Measurements from ENCODE around the gene TBCCD1. TPM values are rescaled to one million over a fixed set of nuclear protein-coding genes. Genes with fewer than 3 reads are reported as not detected.
A peak's percentile ranks its signal among the peaks of the same experiment; 100 is the strongest.
"Not testable (repeated sequence)": the region's sequence is repeated elsewhere in the genome, so short reads cannot be mapped to it uniquely, and the experiment has no call there.

TBCCD1 gene
- total RNA-seq, 3 donors from 2014 or later: 12.1 to 14.4 (median 12.4) TPM

DNA sequence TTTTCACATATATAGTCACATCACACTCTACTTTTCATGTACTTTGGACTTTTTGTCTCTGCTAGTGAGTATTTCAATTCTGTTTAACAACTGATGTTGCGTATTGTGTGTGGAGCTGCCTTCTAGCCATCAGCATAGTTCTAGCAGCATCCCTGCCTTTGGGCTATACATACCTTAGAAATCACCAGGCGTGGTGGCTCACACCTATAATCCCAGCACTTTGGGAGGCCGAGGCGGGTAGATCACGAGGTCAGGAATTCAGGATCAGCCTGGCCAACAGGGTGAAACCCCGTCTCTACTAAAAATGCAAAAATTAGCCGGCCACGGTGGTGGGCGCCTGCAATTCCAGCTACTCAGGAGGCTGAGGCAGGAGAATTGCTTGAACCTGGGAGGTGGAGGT, 19.1 kb upstream of the TBCCD1 start:
- H3K27me3 Mint-ChIP-seq (ENCODE audit: low read depth); H3K9me3 Mint-ChIP-seq; H3K4me3 Mint-ChIP-seq; DNase-seq; ATAC-seq: not testable (repeated sequence)
- H3K36me3 Mint-ChIP-seq (ENCODE audit: insufficient read depth): peaks cover 45% of the 10 kb centered on the region
- H3K4me1 Mint-ChIP-seq (ENCODE audit: low read depth): peaks cover 24% of the 10 kb centered on the region

DNA sequence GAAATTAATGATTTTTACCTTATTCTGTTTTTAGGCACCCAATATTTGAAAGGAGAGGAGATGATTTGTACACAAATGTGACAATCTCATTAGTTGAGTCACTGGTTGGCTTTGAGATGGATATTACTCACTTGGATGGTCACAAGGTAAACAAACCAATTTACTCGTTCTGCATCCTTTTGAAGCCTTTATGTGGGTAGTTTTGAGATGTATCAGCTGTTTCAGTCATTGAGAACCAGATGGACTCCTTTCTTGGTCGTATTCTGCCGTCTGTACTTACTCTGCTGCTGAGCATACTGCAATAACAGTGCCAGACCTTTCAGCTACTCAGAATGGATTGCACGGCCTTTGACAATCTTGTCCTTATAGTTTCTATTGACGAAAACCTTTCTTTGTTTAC, 16.7 kb upstream of the TBCCD1 start:
- ATAC-seq (peak in 1 of 2 donors; percentile 48), DNase-seq (no peak)
- Mint-ChIP-seq H3K4me3 (no peak overlapping the region), H3K4me1 (ENCODE audit: low read depth) (peaks cover 8% of the 10 kb centered on the region), H3K9me3 (no peaks in the 10 kb centered on the region), H3K27me3 (ENCODE audit: low read depth) (no peaks in the 10 kb centered on the region), H3K36me3 (ENCODE audit: insufficient read depth) (peaks cover 60% of the 10 kb centered on the region)

DNA sequence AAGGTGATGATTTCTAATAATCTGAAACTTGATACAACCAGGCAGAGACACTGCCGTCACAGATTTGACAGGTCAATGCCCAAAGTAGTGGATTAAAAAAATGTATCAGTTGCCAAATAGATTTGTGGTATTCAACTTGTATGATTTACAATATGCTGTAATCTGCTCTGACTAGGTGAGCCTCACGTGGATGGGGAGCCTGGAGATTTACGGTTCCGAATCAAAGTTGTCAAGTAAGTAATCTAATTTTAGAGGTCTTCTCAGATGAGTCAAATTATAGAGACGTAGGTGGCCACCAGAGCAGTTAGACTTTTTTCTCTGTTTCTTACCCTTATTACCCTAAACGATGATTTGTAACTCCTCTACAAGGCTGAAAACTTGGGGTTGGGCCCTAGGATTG, 15.4 kb upstream of the TBCCD1 start:
- Mint-ChIP-seq H3K4me1 (ENCODE audit: low read depth) (peaks cover 2% of the 10 kb centered on the region), H3K27me3 (ENCODE audit: low read depth) (no peaks in the 10 kb centered on the region), H3K36me3 (ENCODE audit: insufficient read depth) (peaks cover 61% of the 10 kb centered on the region), H3K9me3 (no peaks in the 10 kb centered on the region), H3K4me3 (no peak overlapping the region)
- DNase-seq (no peak), ATAC-seq (no peak)

DNA sequence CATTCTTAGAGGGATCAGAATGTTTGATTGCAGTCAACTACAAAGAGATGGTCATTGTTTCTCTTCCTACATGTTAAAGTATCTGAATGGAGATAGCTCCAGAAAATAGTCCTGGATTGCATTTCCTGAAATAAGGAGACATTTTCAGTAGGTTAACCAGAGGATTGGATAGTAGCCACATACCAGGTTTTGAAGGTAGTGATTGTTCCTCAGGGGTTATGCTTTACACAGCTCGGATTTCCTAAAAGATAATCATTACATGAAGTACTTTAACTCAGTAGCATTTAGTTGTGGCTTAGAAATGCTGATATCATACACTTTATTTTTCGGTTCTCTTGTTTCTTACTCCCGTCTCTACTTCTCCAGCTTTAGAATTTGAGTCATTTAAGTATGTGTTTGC, 13.6 kb upstream of the TBCCD1 start:
- Mint-ChIP-seq H3K36me3 (ENCODE audit: insufficient read depth) (peaks cover 61% of the 10 kb centered on the region), H3K9me3 (no peaks in the 10 kb centered on the region), H3K27me3 (ENCODE audit: low read depth) (no peaks in the 10 kb centered on the region), H3K4me1 (ENCODE audit: low read depth) (peaks cover 6% of the 10 kb centered on the region), H3K4me3 (no peak overlapping the region)
- DNase-seq (no peak), ATAC-seq (no peak)

DNA sequence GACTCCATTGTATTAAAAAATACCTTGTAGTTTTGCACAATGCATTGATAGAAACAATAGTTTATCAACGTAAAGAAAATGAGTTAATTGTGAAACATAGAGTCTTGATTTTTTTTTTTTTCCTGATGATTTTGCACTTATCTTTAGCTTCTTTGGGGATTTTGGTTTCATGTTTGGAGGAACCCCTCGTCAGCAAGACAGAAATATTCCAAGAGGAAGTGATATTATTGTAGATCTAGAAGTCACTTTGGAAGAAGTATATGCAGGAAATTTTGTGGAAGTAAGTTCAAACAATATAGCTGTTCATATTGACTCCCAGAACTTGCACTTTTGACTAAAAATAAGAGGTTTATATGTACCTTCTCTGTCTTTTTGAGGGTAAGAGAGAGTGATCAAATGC, 10.4 kb upstream of the TBCCD1 start:
- H3K36me3 Mint-ChIP-seq (ENCODE audit: insufficient read depth): peaks cover 46% of the 10 kb centered on the region
- ATAC-seq (no peak), DNase-seq (no peak)
- no peaks in the 10 kb centered on the region for H3K27me3 Mint-ChIP-seq (ENCODE audit: low read depth)
- peaks cover 23% of the 10 kb centered on the region for H3K4me1 Mint-ChIP-seq (ENCODE audit: low read depth)
- H3K9me3 Mint-ChIP-seq: no peaks in the 10 kb centered on the region
- no peak overlapping the region for H3K4me3 Mint-ChIP-seq

DNA sequence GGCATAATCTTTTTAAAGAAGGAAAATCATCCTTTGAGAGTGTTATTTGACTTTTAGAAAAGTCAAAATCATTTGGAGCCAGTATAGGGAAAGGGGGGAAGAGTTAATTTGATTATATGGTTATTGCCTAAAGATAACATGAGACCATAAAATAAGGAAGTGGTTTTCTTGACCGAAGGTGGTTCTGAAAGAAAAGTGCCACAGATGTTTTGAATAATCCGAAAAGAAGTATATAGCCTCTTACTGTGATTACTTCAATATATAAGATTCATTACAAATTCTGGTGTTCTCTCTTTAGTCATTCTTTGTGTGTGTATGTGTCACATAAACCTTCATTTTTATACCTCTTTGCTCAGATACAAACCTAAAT, 4.5 kb upstream of the TBCCD1 start:
- DNase-seq (no peak), ATAC-seq (no peak)
- Mint-ChIP-seq H3K4me3 (peak overlapping the region; percentile 99), H3K36me3 (ENCODE audit: insufficient read depth) (peaks cover 20% of the 10 kb centered on the region), H3K4me1 (ENCODE audit: low read depth) (peaks cover 53% of the 10 kb centered on the region), H3K27me3 (ENCODE audit: low read depth) (no peaks in the 10 kb centered on the region), H3K9me3 (no peaks in the 10 kb centered on the region)

DNA sequence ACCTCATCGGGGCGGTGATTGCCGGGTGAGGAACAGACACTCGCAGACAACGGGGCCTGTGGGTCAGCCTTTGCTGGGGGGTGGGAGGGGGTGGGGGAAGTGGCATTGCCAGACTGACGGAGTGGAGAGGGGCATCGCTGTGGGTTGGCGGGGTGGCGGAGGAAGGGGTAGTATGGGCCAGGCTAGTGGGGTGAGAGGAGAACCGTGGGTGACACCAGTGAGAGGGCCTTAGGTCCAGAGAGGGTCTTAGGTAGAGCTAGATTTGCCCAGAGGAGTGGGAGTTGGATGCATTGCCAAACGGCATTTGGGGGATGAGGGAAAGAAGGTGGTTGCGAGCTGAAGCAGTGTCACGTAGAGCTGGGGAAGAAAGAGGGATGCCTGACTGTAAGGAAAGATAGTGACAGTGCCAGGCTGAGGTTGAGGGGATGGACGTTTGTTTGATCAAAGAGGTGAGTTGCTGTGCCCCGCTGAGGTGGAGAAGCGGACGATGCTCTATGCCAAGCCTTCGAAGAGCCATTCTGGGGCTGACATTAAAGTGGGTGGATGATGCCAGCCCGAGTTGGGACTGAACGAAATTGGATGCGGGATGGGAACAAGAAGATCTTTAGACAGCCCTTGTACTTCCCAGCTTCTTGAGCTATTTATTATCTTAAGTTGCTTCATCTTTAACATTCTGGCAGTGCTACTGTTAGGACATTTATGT, 4.0 kb upstream of the TBCCD1 start:
- no peaks in the 10 kb centered on the region for H3K27me3 Mint-ChIP-seq (ENCODE audit: low read depth)
- ATAC-seq (no peak), DNase-seq (no peak)
- peaks cover 17% of the 10 kb centered on the region for H3K36me3 Mint-ChIP-seq (ENCODE audit: insufficient read depth)
- H3K4me3 Mint-ChIP-seq: peak overlapping the region; percentile 99
- H3K4me1 Mint-ChIP-seq (ENCODE audit: low read depth): peaks cover 57% of the 10 kb centered on the region
- no peaks in the 10 kb centered on the region for H3K9me3 Mint-ChIP-seq

DNA sequence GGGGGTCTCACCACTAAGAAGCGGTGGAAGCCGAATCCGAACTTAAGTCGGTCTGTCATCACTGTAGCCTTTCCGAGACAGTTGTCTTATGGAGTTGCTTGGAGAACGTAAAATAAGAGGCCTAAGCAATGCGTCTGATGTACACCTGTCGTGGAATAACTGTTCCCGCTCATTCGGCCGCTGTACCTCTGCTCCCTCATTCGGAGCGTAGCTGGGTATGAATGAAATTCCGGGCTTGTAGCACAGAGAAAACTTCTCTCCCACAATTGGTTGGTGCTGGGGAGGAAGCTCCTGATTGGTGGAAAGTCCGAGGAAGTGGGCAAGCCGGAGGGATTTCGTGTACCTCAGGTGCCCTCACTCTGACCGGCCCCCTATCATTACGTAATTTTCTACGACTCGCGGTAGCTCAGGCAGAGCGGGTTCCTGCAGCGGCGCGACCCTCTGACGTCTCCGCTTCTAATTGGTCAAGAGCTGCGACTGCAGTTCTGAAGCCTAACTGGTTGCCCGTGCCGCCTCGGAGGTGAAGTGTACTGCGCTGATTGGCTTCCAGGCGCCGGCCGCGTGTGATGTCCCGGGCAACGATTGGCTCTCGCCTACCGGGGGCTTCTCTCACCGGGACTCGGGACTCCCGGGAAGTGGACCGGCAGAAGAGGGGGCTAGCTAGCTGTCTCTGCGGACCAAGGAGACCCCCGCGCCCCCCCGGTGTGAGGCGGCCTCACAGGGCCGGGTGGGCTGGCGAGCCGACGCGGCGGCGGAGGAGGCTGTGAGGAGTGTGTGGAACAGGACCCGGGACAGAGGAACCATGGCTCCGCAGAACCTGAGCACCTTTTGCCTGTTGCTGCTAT, 3.2 kb upstream of the TBCCD1 start, which contains the start of gene DNAJB11:
Gene DNAJB11, plus strand, starts transcription at position 625 of the 845 bp plus-strand sequence. Its CDS starts 178 bp downstream, at position 803.
- Mint-ChIP-seq H3K4me1 (ENCODE audit: low read depth) (peaks cover 58% of the 10 kb centered on the region), H3K36me3 (ENCODE audit: insufficient read depth) (peaks cover 14% of the 10 kb centered on the region), H3K27me3 (ENCODE audit: low read depth) (no peaks in the 10 kb centered on the region), H3K4me3 (peak within 1 kb of the TSS; percentile 99), H3K9me3 (no peaks in the 10 kb centered on the region)
- ATAC-seq (peak; percentile 85 to 88), DNase-seq (peak; percentile 97)

DNA sequence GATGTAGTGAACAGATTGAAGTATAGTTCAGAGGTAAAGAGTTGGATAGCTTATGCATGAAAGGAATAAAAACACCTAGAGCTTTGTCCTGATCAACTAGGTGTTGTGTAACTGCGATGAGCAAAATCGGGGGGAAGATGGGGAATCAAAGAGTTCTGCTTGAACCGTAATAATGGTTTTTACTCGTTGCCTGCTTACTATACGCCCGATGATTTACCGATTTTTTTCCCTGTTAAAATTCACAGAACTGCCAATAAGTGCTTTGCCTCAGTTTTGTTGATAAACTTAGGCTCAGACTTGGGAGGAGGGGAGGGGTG, 2.6 kb upstream of the TBCCD1 start:
- ATAC-seq: no peak
- Mint-ChIP-seq H3K4me1 (ENCODE audit: low read depth) (peaks cover 59% of the 10 kb centered on the region), H3K36me3 (ENCODE audit: insufficient read depth) (peaks cover 14% of the 10 kb centered on the region), H3K27me3 (ENCODE audit: low read depth) (no peaks in the 10 kb centered on the region), H3K4me3 (peak overlapping the region; percentile 99), H3K9me3 (no peaks in the 10 kb centered on the region)
- DNase-seq: no peak

DNA sequence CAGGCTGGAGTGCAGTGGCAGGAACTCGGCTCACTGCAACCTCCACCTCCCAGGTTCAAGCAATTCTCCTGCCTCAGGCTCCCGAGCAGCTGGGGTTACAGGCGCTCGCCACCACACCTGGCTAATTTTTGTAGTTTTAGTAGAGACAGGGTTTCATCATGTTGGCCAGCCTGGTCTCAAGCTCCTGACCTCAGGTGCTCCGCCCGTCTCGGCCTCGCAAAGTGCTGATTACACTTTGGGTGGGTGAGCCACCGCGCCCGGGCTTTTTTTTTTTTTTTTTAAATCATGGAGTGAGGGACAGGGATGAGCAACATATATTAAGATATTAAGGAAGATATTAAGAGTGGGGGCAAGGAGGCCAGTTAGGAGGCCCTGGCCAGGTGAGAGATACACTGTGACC, 2.2 kb upstream of the TBCCD1 start:
- Mint-ChIP-seq H3K4me3 (peak overlapping the region; percentile 99), H3K36me3 (ENCODE audit: insufficient read depth) (peaks cover 10% of the 10 kb centered on the region), H3K4me1 (ENCODE audit: low read depth) (peaks cover 59% of the 10 kb centered on the region)
- DNase-seq; H3K27me3 Mint-ChIP-seq (ENCODE audit: low read depth); H3K9me3 Mint-ChIP-seq; ATAC-seq: not testable (repeated sequence)

DNA sequence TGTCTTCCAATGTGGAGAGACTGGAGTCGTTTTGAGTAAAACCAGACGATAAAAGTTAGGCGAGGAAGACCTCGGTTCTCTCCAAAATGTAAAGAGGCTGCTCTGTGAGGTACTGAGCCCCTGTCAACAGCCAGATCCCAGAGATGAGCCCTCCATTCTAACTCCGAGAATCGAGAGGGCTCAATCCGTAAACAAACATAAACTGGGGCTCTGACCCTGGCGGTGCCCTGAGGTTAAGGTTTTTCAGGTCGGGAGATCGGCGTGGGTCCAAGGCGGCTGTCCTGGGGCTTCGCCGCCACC, 417 bp downstream of the TBCCD1 start:
- peak in 1 of 2 donors; percentile 0 for ATAC-seq
- no peak for DNase-seq
- peaks cover 10% of the 10 kb centered on the region for H3K36me3 Mint-ChIP-seq (ENCODE audit: insufficient read depth)
- no peaks in the 10 kb centered on the region for H3K27me3 Mint-ChIP-seq (ENCODE audit: low read depth)
- peaks cover 67% of the 10 kb centered on the region for H3K4me1 Mint-ChIP-seq (ENCODE audit: low read depth)
- H3K9me3 Mint-ChIP-seq: no peaks in the 10 kb centered on the region
- H3K4me3 Mint-ChIP-seq: peak overlapping the region; percentile 93

DNA sequence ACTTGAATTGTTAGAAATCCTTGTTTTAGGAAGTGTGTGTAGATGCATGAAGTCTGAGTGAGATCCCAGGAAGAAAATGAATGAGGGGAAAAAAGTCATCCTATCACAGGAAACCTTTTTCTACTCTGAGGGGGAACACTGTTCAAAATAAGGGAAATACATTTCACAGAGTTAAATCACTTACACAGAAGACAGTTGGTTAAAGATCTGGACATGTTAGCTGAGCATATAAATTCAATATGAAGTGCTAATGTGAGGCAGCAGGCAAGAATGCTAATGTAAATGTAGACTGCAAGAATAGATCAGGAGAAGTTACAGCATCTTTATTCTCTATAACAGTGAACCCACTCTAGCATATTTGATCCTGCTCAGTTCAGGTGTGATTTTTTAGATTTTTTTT, 2.6 kb downstream of the TBCCD1 start:
- peaks cover 16% of the 10 kb centered on the region for H3K36me3 Mint-ChIP-seq (ENCODE audit: insufficient read depth)
- peak overlapping the region; percentile 4 for H3K4me3 Mint-ChIP-seq
- ATAC-seq (no peak), DNase-seq (no peak)
- H3K4me1 Mint-ChIP-seq (ENCODE audit: low read depth): peaks cover 66% of the 10 kb centered on the region
- no peaks in the 10 kb centered on the region for H3K27me3 Mint-ChIP-seq (ENCODE audit: low read depth)
- H3K9me3 Mint-ChIP-seq: no peaks in the 10 kb centered on the region

DNA sequence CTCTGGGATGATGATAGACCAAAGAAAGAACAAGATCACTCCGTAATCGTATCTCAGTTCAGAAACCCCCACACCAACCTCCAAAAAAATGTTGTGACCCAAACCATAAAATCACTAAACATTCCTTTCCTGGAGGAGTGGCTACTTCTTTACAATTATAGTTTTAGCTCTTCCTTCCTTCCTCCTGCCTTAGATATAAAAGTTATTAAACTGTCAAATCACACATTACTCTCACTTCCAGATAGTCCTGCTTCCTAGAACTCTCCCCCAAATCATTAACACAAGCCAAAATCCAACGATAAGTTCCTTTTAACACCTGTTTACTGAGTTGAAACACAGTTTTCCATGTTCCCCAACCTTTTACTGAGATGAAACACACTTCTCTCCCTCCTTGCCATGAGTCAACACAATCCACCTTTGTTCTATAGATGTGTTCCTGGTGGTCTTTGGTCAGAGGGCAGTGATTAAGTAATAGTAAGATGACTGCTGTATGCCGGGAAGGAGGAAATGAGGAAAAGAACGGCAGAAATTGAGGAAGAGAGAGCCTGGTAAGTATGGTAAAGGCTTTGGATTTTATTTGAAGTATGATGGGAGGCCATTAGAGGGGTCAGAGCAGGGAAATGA, 14.6 kb downstream of the TBCCD1 start:
- Mint-ChIP-seq H3K4me3 (no peak overlapping the region), H3K27me3 (ENCODE audit: low read depth) (no peaks in the 10 kb centered on the region), H3K4me1 (ENCODE audit: low read depth) (peaks cover 3% of the 10 kb centered on the region), H3K9me3 (no peaks in the 10 kb centered on the region), H3K36me3 (ENCODE audit: insufficient read depth) (peaks cover 37% of the 10 kb centered on the region)
- ATAC-seq: no peak
- no peak for DNase-seq

DNA sequence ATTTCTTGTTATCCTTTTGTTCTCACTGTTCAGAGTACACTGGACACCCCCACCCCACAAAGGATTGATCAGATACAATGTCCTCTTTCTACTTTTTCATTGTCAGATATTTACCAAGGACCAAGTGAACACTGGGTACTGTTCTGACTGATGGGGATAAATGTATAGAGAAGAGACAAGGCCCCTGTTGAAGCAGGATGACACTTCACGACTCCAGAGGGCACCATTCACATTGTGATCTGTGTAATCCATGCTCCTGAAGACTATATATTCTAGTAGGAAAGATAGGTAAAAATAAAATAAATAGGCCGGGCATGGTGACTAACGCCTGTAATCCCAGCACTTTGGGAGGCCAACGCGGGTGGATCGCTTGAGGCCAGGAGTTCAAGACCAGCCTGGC, 15.8 kb downstream of the TBCCD1 start:
- Mint-ChIP-seq H3K27me3 (ENCODE audit: low read depth) (no peaks in the 10 kb centered on the region), H3K9me3 (no peaks in the 10 kb centered on the region), H3K4me3 (no peak overlapping the region), H3K4me1 (ENCODE audit: low read depth) (no peaks in the 10 kb centered on the region), H3K36me3 (ENCODE audit: insufficient read depth) (peaks cover 28% of the 10 kb centered on the region)
- DNase-seq: no peak
- no peak for ATAC-seq

DNA sequence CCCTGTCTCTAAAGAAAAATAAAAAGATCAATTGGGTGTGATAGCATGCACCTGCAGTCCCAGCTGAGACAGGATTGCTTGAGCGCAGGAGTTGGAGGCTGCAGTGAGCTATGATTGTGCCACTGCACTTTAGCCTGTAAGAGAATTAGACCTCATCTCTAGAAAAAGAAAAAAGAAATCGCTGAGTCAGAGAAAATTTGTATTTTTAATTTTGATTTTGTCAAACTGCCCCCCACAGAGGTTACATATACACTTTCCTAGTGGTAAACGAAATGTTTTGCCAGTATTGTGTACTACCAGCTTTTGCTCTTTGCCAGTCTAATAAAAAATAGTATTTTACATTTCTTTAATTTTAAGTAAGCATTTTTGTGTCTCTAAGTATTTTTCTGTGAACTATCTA, 17.6 kb downstream of the TBCCD1 start:
- no peak for DNase-seq
- no peak overlapping the region for H3K4me3 Mint-ChIP-seq
- H3K27me3 Mint-ChIP-seq (ENCODE audit: low read depth): no peaks in the 10 kb centered on the region
- no peak for ATAC-seq
- no peaks in the 10 kb centered on the region for H3K4me1 Mint-ChIP-seq (ENCODE audit: low read depth)
- no peaks in the 10 kb centered on the region for H3K9me3 Mint-ChIP-seq
- H3K36me3 Mint-ChIP-seq (ENCODE audit: insufficient read depth): peaks cover 23% of the 10 kb centered on the region

All from activated T-cell treated with anti-CD3 and anti-CD28 coated beads, Interleukin-2, amount 50 U/mL, for 4 hours (primary cell).